Fibroblast of gingiva (primary cell): Measurements from ENCODE around the gene PTPRK.
A peak's percentile ranks its signal among the peaks of the same experiment; 100 is the strongest.
"Not testable (repeated sequence)": the region's sequence is repeated elsewhere in the genome, so short reads cannot be mapped to it uniquely, and the experiment has no call there.

ENCODE experiments used
- DNase-seq: peaks from one replicate; pipeline ENCODE4 v3.0.0-alpha.2; 2011; ENCODE audit warnings: low read depth

The PTPRK gene

GRCh38 chr6:128005009-128005408 is 515.4 kb downstream of the PTPRK start:
- DNase-seq, result no peak

DNA sequence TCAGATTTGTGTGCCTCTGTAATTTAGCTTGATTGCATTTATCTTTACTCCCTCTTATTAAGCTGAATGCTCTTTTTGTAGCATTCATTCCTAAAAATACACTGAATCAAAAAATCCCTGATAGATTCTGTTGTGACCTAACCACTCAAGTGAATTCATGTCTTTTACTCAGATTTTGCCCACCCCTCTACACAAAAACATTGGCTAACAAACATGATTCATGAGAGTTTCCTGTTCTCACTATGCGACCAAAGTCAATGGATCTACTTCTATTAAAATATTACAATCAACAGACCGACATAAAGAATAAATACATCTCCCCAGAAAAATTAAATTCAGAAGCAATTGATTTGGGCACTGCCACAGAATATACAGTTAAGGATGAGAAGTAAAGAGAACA is 520.0 kb downstream of the PTPRK start:
- no peak for DNase-seq

DNA sequence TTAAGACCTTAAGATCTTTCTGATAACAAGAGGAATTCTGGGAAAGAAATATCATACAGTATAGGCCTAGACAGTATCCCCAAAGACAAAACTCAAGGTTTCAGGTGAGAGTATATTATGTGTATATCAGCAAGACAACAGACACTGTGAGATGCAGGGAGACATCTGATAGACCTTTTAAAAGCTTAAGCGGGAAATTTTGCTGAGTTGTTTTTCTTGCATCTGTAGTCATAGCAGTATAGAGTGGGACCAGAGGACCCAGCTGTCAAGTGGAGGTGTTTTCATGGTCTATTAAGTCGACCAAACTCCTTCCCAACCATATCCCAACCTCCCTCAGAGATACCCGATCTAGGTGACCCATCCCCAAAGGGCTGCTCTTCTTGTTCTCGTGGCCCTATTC is 521.4 kb downstream of the PTPRK start:
- no peak for DNase-seq

GRCh38 chr6:127997496-127998164 is 522.8 kb downstream of the PTPRK start:
- no peak for DNase-seq

DNA sequence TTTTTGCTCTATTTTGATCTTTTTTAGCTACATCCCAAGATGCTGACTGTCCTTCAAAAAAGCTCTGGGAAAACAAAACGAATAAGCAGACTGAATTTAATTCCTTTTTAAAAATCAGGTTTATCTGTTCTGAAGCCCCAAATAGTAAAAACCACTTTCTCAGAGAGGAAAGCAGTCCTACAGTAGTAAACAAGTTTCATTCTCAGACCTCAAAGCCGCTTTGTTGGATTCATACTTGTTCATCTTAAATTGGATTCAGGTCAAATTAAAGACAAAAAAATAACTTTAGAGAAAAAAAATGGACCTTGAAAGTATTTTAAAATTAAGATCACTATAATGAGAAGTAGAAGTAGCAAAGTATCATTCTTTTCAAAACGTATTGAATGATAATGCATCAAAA is 523.5 kb downstream of the PTPRK start:
- DNase-seq, result no peak

DNA sequence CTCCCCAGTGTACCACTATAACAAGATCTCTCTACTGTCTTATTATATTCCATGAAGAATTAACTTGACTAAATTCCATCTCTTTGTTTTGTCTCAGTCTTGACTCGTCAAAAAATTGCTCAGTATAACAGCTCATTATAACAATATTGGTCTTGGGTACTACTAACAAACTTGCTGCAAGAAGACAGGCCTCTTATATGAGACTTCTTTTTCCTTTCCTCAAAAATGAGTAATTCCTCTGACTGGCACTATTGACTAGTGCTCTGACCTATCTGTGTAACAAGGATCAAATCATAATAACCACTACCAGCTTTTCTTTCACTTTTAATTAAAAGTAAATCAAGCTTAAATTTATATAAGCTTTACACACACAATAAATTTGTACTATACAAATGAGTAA is 528.3 kb downstream of the PTPRK start:
- no peak for DNase-seq

DNA sequence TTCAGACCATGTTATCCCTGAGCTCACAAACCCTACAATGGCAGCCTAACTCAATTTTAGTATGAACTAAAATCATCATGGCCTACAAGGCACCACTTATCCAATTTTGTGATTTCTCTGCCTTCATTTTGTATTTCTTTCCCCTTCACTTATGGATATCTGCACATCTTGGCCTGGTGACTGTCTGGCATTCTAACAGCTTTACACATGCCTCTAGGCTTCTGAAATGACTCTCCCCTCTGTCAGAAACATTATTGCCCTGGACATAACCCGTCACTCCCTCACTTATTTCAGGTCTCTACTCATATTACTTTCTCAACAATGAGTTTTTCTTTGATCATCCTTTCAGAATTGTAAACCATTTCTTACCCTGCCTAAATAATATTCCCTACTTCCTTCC is 530.3 kb downstream of the PTPRK start:
- DNase-seq, result no peak

- DNase-seq, result no peak
Observed at GRCh38 chr6:127980996-127981395, 539.4 kb downstream of the PTPRK start.

GRCh38 chr6:127978185-127978584 is 542.2 kb downstream of the PTPRK start:
- DNase-seq, result not testable (repeated sequence)

DNA sequence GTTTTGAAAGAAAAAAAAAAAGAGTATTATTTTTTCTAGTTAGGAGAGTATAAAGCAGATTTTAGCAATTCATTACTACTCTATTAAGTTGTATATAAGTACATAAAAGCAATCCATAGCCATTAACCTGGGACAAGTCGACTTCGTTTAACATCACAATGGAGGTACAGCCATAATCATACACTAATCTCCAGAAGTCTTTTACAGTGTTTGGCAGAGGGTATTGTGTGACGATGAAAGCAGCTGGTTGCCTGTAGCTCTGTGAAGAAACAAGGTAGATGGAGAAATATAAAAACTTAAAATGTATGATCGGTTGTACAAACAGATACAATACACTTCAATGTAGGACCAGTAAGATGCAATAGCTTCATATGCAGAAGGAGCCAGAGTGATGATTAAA is 543.6 kb downstream of the PTPRK start:
- no peak for DNase-seq

GRCh38 chr6:127976111-127976510 is 544.3 kb downstream of the PTPRK start:
- DNase-seq, result no peak

GRCh38 chr6:127972815-127973214 is 547.6 kb downstream of the PTPRK start:
- DNase-seq, result no peak

- no peak for DNase-seq
Observed at GRCh38 chr6:127971945-127972391, 548.4 kb downstream of the PTPRK start.

DNA sequence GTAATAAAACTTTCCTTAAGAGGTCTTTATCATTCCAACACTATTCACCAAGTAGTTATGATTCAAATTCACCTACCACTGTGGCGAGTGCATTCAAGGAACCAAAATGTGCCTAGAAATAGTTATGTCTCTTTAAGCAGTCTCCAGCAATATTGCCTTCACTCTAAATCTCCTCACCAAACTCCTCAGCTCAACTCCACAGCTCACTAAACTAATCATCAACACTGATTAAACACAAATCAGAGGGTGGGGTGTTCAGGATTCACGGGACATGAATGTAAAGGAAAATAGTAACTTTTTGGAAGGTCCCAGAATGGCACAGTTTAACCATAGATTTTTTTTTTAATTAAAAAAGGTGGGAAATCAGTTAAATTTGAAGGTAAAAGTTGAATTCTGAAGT is 549.0 kb downstream of the PTPRK start:
- DNase-seq, result no peak

DNA sequence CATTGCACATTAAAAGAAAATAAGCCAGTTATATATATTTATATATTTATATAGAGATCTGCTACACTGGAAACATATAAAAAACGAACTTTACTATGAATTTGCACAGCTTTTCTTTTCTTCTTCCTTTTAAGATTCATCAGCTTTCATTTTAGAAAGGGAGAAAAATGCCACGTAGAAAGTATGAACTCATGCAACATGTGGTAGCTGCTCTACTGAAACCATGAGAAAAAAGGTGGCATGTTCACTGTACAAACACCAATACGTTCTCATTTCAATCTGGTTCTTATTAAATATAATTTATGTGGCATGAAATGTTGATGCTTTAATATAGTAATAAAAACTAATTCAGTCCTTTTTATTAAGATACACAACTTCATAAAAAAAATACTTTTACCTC is 550.7 kb downstream of the PTPRK start:
- DNase-seq, result no peak

DNA sequence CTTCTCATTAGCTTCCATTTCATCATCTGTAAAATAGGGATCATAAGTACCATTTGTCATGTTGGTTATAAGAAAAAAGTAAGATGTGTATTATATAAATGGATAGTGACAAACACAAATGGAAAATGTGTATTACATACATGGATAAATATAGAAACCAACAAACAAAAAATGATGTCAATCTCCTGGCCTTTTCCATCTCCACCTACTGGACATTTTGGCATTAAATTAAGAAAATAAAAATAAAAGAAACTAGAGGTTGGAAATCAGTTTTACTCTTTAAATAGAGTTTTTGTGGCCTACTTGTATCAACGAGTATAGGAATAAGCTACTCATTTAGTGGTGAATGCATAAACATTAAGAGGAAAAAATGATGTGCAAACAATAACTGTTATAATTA is 552.0 kb downstream of the PTPRK start:
- DNase-seq, result no peak

- no peak for DNase-seq
Observed at GRCh38 chr6:127967708-127968107, 552.7 kb downstream of the PTPRK start.

- peak; percentile 3 for DNase-seq
Observed at GRCh38 chr6:127966616-127967015, 553.8 kb downstream of the PTPRK start.

GRCh38 chr6:127963495-127963894 is 556.9 kb downstream of the PTPRK start:
- DNase-seq, result no peak

- no peak for DNase-seq
Observed at GRCh38 chr6:127959869-127960268, 560.5 kb downstream of the PTPRK start.

- DNase-seq, result no peak
Observed at GRCh38 chr6:127956956-127957355, 563.4 kb downstream of the PTPRK start.

DNA sequence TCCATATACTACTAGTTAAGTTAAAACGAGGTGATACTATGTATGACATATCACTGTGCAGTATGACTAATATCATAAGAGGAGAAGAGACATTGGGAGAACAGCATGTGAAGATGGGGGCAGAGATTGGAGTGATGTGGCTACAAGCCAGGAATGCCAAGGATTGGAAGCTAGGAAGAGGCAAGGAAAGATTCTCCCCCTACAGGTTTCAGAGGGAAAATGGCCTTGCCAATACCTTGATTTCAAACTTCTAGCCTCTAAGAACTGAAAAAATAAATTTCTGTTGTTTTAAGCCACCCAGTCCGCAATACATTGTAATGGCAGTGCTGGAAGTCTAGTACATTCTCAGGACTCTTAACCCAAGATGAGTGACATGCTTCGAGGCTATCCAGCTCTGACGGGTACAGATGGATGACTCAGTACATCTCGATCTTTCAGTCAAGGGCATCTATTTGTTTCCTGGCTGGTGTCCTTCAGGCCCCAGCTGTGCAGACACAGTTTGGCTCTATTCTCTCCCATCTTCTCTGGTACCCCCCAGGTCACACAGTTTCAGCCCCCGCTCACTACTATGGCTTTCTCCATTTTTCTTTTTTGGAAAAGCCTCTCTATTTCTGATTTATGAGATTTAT is 564.0 kb downstream of the PTPRK start:
- DNase-seq, result no peak

- no peak for DNase-seq
Observed at GRCh38 chr6:127954082-127954481, 566.3 kb downstream of the PTPRK start.

DNA sequence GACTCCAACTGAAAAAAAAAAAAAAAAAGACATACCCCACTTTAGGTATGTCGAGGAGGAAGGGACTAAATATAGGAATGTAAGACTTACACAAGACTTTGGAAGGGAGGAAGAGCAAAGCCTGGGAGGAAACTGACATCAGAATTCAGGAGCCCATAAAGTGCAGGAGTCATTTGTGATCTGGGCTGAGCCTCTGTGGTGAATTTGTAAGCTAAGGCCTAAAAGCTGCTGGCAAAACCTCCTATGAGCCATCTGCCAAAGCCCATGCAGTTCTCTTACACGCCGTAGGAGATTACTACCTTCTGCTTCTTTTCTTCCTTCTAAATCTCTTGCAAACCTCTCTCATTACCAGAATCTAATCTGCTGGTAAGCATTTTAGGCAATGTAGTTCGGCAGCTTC is 567.6 kb downstream of the PTPRK start:
- DNase-seq, result no peak
